GM18868 (cell line): Measurements from ENCODE around the gene CDH24.
"Not testable (repeated sequence)": the region's sequence is repeated elsewhere in the genome, so short reads cannot be mapped to it uniquely, and the experiment has no call there.

ENCODE experiments used
- ATAC-seq: cut with Tn5 transposase; IDR thresholded peaks from one replicate; pipeline ENCODE4 v1.9.1; 2021; ENCODE audit warnings: mild to moderate bottlenecking, moderate library complexity; ENCODE audit not compliant: unreplicated experiment

The CDH24 gene

DNA sequence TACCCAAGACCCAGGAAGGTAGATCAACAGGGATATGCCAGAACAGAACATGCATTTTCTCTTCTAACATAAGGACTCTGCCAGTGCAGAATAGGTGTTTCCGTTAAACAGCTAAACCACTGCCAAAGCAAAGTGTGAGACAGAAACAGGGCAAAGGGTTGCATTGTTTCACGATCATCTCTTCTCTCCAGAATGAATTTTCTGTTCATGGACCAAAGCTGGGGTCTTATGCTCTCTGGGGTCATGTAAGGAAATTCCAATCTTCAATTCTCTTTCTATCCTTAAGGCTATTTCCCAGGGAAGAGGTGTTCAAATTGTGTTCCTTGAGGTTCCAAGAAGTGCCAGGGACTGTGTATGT, 33.5 kb downstream of the CDH24 start:
- no peak for ATAC-seq

DNA sequence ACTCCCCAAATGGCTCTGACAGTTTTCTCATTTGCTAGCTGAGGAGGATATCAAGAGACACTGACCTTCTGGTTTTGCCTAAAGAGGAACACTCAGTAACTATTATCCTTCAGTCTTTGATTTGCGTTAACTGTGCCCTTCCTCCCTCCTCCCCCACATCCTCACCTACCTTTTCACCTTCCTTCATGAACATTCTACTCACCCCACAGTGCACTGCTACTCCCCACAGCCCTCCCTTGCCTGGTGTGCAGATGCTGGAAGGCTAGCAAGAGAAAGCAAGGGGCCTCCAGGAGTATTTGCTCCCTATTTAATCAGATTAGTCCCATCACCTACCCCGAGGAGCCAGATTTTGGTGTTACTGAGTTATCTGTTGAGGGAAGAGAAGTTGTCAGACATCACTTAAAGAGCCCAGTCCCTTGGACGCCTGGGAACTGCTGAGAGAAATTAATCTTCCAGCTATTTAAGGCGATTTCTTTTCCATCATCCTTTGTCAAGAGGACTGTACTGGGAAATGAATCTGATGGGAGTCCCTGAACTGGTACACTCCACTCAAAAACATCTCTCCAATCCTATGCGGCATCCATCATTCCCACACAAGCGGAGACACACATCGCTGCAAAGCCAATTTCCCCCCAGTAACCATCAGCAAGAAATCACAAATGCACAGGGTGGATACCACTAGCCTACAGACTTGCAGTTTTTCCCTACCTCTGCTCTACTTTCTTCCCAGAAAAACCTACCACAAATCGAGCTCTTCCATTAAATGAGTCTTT, 34.1 kb downstream of the CDH24 start:
- ATAC-seq = no peak

DNA sequence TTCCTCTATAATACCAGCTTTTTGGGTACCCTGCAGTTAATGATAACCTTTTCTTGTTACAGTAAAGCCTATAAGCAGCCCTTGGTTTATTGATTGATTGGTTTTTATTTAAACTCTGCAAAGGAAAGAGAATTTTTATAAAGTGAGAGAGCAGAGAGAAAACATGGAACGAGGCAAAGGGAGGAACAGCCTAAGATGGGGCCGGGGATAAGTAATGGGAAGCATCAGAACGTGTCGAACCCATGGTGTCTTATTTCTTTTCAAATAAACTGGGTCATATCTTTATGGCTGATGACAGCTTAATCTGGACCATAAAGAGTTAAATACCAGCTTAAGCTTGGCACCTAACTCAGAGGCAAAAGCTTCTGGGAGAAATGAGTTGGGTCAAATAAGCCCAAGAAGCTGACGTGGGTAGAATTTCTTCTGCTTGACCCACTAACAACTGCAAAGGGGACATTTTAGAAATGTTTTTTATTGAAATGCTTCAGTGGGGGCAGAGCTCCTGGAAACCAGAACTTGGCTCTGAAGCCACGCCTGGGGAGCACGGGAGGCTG, 35.4 kb downstream of the CDH24 start:
- ATAC-seq = no peak

DNA sequence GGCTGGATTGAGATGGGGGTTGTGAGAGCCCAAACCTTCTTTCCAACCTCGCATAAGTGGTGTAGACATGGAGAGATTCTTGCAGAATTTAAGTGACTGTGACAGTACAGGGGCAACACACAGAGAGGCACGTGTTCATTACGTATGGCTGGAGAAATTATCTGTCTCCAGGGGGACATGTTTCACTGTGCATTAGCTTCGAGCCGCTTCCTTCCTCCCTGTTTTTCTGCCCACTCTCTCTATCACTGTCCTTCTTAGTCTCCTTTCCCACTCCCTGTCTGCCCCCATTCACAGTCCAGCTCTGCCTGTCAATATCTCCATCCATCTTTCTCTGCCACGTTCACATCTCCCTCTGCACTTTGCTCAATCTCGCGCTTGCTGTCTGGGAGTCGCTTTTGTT, 35.9 kb downstream of the CDH24 start:
- ATAC-seq = no peak

DNA sequence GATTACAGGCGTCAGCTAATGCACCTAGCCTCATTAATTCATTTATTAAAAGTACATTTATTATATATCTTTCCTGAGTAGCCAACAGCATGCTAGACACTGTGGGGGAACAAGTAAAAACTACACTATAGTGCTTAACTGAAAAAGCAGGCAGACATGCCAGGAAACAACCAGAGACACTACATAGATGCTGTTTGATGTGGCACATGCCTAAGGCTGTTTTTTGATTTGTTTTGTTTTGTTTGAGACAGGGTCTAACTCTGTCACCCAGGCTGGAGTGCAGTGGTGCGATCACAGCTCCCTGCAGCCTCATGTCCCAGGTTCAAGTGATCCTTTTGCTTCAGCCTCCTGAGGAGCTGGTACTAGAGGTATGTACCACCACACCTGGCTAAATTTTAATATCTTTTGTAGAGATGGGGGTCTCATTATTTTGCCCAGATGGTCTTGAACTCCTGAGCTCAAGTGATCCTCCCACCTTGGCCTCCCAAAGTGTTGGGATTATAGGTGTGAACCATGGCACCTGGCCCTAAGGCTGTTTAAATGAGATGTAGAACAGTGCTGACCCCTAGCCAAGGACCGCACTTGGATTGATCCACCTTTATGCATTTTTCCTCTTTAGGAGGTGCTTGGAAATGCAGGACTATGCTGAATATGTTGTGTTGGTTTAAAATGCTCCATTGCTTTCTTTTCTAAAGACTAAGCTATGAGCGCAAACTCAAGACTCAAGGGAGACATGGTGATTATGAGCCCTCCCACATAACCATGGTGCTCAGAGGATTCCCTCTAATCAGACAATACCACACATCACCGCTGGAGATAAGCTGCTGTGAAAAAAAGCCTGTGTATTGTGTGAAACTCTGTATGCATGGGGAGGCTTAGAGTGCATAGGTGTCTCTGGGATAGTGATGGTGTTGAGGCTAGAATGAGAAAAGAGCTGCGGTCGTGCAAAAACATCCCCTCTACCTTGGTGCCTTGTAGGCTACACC, 36.9 kb downstream of the CDH24 start:
- ATAC-seq = no peak

DNA sequence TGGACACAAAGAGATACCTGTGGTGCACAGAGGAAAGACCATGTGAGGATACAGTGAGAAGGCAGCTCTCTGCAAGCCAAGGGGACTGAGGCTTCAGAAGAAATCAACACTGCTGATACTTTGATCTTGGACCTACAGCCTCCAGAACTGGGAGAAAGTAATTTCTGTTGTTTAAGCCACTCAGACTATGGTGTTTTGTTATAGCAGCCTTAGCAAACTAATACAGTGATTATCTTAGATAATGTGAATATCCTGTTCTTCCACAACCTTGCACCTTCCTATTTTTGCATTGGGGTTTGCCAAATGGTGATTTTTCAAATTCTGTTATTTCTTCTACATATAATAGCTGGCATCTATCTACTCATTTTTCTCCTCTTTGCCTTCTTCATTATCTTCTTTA, 39.2 kb downstream of the CDH24 start:
- no peak for ATAC-seq

DNA sequence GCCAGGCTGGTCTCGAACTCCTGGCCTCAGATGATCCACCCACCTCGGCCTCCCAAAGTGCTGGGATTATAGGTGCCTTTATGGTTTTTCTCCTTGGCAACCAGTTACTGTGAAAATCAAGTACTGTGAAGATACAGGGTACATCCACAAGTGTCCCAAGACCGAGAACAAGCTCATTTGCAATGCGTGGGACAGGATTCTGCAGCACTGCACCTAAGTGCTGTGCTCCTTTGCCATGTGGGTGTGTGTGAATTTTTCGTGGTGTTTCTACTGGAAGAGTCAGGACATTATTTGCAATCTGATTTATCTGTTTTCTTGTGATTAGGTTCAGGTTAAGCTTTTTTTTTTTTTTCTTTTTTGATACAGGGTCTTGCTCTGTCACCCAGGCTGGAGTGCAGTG, 40.2 kb downstream of the CDH24 start:
- ATAC-seq = no peak

DNA sequence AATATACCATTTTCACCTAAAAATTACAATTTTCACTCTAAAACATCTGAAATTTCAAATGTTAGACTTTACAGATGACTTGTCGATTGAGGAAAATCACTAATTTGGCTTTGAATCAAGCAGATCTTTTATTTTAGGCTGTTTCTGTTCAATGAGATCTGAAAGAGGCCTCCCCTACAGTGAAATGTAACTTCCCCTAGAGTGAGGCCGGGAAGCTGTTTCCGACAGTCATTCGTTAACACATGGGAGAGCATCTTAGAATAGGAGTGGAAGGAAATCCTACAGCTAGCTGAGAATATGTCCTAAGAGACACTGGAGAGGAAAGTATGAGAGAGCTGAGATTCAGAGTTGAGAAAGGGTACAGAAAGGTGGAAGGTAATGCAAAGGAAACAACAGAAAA, 41.7 kb downstream of the CDH24 start:
- no peak for ATAC-seq

DNA sequence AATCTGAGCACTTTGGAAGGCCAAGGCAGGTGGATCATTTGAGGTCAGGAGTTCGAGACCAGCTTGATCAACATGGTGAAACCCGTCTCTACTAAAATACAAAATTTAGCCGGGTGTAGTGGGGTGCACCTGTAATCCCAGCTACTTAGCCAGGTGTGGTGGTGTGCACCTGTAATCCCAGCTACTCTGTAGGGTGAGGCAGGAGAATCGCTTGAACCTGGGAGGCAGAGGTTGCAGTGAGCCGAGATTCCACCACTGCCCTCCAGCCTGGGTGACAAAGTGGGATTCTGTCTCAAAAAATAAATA, 43.6 kb downstream of the CDH24 start:
- not testable (repeated sequence) for ATAC-seq

DNA sequence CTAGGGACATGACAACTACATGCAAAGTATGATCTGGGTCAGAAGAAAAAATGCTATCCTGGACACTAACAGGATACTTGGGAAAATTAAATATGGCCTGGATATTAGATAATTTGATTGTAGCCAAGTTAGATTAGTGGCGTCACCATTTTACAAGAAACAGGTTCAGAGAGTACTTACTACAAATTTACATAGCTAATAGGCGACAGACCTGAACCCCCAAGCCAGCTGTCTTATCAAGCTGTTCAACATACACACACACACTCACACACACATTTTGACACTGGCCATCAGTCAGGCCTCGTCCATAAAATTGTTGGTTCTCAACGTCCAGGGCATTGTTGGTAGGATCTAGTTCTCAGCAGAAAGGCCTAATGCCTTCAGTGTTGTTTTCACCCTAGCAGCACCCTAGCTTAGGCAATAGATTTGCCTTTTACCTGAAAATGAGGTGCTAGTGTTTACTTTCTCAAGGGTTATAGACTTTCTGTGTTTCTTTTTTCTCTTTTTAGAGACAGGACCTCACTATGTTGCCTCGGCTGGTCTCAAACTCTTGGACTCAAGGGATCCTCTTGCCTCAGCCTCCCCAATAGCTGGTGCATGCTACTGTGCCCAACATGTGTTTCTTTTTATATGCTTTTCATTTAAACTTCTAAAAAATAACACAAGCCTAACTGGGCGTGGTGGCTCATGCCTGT, 44.1 kb downstream of the CDH24 start:
- no peak for ATAC-seq

DNA sequence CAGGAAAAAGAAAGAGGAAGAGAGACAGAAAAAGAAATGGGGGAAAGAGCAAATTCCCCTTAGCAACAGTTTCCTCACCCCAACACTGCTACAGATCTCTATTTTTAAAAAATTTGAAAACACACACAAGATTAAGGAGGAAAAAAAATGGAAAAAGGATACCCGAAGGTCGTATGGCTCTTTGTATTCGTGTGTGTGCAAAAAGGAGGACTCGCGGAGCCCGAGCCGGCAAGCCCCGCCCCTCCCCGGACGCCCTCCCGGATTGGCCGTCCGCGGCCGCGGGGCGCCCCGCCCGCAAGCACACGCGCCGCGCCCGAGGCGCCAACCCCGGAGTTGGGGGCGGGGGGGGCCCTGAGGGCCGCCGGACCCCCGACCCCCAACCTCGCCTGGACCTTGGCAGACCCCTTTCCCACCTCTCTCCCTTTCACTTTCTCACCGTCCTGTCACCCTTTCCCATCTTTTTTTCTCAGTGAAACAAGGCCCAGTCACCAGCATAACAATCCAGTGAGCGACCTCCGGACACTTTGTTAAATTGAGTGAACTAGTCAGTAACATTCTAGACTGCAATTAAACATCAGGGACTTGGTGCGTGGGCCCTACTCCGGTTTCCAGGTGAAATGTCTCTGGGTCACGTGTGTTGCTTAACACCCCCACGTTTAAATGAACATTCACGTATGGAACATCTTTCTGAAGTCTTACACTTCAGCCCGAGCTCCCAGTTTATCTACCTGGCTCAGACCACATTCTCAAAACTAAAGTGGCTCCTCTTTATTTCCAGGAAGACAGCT, 47.2 kb downstream of the CDH24 start, which contains the start of gene C14orf93:
C14orf93 (minus strand) TSS at position 205 of the 788 bp plus-strand sequence. CDS start 11,120 bp downstream, outside the sequence.
- peak; percentile 40 for ATAC-seq

DNA sequence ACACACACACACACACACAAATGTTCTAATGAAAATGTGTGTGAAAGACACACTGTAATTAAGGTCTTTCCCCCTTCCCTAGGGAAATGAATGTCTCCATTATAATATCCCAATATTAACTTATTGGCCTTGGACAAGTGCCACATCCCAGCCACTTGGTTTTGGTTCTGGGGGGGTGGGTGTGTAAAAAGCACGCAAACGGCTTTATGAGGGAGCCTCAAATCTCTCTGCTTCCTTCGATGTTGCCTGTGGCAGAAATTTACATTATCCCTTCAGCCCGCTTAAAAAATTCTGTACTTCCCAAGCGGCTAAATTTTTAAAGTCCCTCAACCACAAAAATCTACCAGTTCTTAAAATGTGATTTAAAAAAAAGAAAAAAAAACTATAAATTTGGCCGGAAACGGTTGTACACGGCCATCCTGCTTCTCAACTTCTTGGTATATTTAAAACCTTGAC, 47.8 kb downstream of the CDH24 start:
- ATAC-seq = no peak

DNA sequence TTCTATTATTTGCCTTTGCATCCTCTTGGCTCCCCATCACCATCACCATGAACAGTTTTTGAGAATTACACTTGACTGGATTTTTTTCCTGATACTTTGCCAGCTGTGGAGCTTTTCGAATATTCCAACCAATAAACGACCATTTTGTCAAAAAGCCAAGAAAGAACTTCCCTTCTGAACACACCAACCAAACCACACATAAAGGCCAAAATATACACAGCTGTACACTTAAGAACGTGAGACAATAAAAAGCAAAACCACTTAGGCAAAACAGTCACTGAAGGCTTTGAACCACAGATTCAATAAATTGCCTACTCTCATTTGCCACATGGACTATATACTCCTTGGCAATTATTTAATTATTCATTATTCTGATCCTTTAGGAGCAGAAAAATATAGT, 48.5 kb downstream of the CDH24 start:
- no peak for ATAC-seq

DNA sequence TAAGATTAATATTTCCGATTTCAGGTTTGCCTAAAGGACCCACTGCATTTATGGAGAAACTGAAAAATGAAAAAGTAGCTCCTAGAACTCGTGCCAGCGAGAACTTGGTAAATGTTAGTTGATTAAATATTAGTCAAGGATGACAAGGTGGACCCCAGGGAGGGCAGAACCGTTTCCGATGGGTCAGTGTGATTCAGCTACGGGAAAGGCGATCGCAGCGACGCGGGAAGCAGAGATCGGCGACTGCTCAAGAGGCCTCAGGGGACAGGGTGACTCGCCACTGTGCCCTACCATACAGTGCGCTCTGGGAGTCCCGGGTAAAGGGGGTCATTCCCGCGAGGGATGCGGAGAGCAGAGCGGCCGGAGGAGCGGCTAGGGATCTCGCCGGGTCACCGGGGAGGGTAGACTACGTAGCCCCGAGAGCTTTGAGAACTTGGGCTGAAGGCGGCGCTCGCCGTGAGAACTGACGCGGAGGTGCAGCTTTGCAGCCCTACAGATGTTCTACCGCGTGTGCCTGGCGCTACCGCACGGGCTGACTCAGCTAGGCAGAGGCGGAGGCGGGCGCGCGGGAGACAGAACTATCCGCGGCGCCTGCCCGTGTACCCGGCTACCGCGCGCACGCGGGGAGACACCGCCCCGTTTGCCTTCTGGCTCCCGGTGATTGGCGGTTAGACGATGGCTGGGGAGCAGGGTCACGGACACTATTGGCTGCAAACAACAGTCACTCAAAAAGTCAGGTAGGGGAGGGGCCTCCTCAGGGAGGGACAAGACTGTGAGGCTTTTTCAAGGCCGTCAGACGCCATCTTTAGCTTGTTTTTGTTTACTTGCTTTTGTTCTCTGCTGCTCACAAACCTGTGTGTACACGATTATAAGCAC, 50.5 kb downstream of the CDH24 start:
- ATAC-seq = peak; percentile 94

DNA sequence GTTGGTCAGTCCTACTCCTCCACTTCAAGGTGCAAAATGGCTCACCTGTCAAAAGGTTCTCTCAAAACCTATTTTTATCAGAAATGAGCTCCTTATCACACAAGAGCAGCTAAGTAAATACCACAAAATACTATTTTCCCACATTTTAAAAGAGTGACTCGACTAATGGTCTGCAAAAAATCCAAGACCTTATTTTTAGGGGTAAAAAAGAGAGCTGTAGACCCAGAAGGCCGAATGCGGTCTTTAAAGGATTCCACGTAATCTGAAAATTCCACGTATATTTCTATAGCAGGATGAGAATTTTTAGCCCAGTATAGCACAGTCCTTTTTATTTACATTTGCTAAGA, 51.2 kb downstream of the CDH24 start:
- no peak for ATAC-seq

DNA sequence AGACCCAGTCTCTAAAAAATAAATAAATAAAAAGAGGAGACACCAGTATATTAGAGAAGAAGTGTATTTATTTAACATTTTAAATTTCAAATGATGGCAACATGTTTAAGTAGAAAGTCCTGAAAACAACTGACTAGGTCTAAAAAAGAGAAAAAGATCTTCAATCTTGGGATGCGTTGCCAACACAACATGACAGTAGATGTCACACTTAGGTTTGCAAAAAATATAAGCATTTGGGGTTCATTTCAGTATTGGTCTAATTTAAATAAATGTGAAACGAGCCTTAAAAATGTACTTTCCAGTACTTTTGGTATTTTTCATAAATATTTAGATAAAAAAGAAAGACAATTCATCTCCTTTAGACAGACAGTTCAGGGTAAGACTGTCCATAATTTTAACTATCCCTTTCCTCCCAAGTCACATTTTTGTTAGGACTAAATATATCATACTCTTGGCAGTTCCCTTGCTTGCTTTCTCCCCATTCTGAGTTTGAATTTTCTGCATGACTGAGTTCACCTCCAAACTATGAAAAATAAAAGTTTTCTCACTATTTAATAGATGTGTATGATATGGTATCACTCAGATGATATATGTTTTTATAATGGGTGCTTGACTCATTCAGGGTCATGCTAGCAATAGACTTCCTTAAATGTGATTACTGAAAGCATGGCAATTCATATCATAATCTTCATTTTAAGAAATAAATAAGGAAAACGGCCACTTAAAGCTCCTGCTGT, 51.7 kb downstream of the CDH24 start:
- no peak for ATAC-seq

DNA sequence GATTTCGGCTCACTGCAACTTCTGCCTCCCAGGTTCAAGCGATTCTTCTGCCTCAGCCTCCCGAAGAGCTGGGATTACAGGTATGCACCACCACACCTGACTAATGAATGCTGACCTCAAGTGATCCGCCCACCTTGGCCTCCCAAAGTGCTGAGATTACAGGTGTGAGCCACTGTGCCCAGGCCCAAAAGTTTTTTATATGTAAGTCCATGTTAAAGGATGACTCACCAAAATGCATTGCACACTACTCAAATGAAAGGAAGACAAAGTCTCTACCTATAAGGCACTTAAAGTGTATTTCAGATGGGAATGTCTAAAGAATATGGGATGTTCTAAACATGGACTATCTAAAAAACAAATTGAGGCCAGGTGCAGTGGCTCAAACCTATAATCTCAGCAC, 53.0 kb downstream of the CDH24 start:
- not testable (repeated sequence) for ATAC-seq

DNA sequence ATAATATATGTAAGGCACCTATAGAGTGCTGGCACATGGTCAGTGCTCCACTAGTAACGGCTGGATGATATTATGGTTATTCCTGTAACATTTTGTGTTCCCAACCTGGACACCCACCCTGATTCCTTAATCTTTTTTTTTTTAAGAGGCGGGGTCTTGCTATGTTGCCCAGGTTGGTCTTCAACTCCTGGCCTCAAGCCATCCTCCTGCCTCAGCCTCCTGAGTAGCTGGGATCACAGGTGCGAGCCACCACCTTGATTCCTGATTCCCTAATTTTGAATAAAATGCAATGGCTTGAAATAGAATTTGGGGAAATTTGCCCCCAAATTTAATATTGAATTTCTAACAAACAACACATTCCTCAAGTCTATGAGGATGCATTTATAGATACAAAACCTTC, 54.7 kb downstream of the CDH24 start:
- ATAC-seq = no peak

DNA sequence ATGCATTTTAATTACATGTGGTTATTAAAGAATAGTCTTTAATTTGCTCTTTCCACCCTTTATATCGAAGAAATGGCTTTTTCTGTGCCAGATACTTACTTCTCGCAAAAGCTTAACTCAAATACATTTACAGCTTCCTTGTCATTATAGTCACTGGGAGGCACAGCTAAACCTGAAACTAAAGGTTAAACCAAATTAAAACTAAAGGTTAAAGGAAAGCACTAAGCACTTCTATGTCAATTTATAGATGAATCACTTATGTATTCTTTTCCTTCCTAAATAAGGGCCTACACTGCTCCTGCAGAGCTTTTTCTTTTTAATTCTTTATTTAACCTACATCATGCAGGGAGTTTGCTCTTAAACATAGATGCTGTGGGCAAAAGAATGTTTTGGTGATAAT, 56.5 kb downstream of the CDH24 start:
- ATAC-seq = no peak
